ENCODE measurements around the gene SLC2A13. TPM values are rescaled to one million over a fixed set of nuclear protein-coding genes. Genes with fewer than 3 reads are reported as not detected.

Gene SLC2A13
- total RNA-seq, 4 donors from 2014 or later: 9.2 to 15.2 (median 13.9) TPM

- no peak for TF ChIP-seq CTCF (IDR thresholded peaks at IDR 0.05)
- no peak for TF ChIP-seq POLR2A (IDR thresholded peaks at IDR 0.05)
- no peak overlapping the region for H3K4me3 ChIP-seq (ENCODE audit: low read depth, poor library complexity, severe bottlenecking)
- WGBS, 2 donors: 78 to 82% methylated on average over 2 of the region's 2 CpGs
- intact Hi-C loops (cut with DNase I; ENCODE audit: low total_unique reads): no loop called here
- DNase-seq (ENCODE audit: low spot score in 2 of 2): no peak
Measured at GRCh38 chr12:39780411-39780912, 325.4 kb downstream of the SLC2A13 start.

- DNase-seq (ENCODE audit: low spot score in 2 of 2): no peak
- H3K4me3 ChIP-seq (ENCODE audit: low read depth, poor library complexity, severe bottlenecking): no peak overlapping the region
- TF ChIP-seq POLR2A (IDR thresholded peaks at IDR 0.05) (no peak), CTCF (IDR thresholded peaks at IDR 0.05) (no peak)
- intact Hi-C loops (cut with DNase I; ENCODE audit: low total_unique reads): no loop called here
- WGBS, 2 donors: 82 to 86% methylated on average over 5 of the region's 5 CpGs
Measured at GRCh38 chr12:39779768-39780340, 326.0 kb downstream of the SLC2A13 start.

- DNase-seq (ENCODE audit: low spot score in 2 of 2): no peak
- H3K4me3 ChIP-seq (ENCODE audit: low read depth, poor library complexity, severe bottlenecking): no peak overlapping the region
- intact Hi-C loops (cut with DNase I; ENCODE audit: low total_unique reads): no loop called here
- WGBS, 2 donors: 90 to 91% methylated on average over 11 of the region's 11 CpGs
- TF ChIP-seq POLR2A (IDR thresholded peaks at IDR 0.05): no peak
- no peak for TF ChIP-seq CTCF (IDR thresholded peaks at IDR 0.05)
Measured at GRCh38 chr12:39777465-39777864, 328.4 kb downstream of the SLC2A13 start.

- intact Hi-C loops (cut with DNase I; ENCODE audit: low total_unique reads): no loop called here
- DNase-seq (ENCODE audit: low spot score in 2 of 2): no peak
- H3K4me3 ChIP-seq (ENCODE audit: low read depth, poor library complexity, severe bottlenecking): no peak overlapping the region
Measured at GRCh38 chr12:39773266-39773665, 332.6 kb downstream of the SLC2A13 start.

GRCh38 chr12:39772821-39773259, 333.0 kb downstream of the SLC2A13 start:
- H3K4me3 ChIP-seq (ENCODE audit: low read depth, poor library complexity, severe bottlenecking): no peak overlapping the region
- WGBS, 2 donors: 55 to 68% methylated on average over 3 of the region's 3 CpGs
- intact Hi-C loops (cut with DNase I; ENCODE audit: low total_unique reads): no loop called here
- TF ChIP-seq CTCF (IDR thresholded peaks at IDR 0.05): no peak
- no peak for TF ChIP-seq POLR2A (IDR thresholded peaks at IDR 0.05)
- no peak for DNase-seq (ENCODE audit: low spot score in 2 of 2)

More at GRCh38 chr12:39773266-39773665, 332.6 kb downstream of the SLC2A13 start:
- TF ChIP-seq CTCF (IDR thresholded peaks at IDR 0.05): no peak
- TF ChIP-seq POLR2A (IDR thresholded peaks at IDR 0.05): no peak
- WGBS, 2 donors: 87 to 90% methylated on average over 2 of the region's 2 CpGs

- no peak overlapping the region for H3K4me3 ChIP-seq (ENCODE audit: low read depth, poor library complexity, severe bottlenecking)
- no peak for TF ChIP-seq CTCF (IDR thresholded peaks at IDR 0.05)
- TF ChIP-seq POLR2A (IDR thresholded peaks at IDR 0.05): no peak
- intact Hi-C loops (cut with DNase I; ENCODE audit: low total_unique reads): no loop called here
- no peak for DNase-seq (ENCODE audit: low spot score in 2 of 2)
- 91 to 100% methylated on average over 1 of the region's 1 CpG for WGBS, 2 donors
Measured at GRCh38 chr12:39771456-39771855, 334.4 kb downstream of the SLC2A13 start.

All from lower leg skin (tissue), 4 donors.